Hematopoietic multipotent progenitor cell treated with erythropoietin and hydrocortisone succinate and interleukin-3 and kit ligand, for 6 days (in vitro differentiated cells): Measurements from ENCODE around the gene FASTK.

ENCODE experiments used
- DNase-seq: peaks from one replicate; pipeline ENCODE4 v3.0.0-alpha.2; 2015

The FASTK gene

DNA sequence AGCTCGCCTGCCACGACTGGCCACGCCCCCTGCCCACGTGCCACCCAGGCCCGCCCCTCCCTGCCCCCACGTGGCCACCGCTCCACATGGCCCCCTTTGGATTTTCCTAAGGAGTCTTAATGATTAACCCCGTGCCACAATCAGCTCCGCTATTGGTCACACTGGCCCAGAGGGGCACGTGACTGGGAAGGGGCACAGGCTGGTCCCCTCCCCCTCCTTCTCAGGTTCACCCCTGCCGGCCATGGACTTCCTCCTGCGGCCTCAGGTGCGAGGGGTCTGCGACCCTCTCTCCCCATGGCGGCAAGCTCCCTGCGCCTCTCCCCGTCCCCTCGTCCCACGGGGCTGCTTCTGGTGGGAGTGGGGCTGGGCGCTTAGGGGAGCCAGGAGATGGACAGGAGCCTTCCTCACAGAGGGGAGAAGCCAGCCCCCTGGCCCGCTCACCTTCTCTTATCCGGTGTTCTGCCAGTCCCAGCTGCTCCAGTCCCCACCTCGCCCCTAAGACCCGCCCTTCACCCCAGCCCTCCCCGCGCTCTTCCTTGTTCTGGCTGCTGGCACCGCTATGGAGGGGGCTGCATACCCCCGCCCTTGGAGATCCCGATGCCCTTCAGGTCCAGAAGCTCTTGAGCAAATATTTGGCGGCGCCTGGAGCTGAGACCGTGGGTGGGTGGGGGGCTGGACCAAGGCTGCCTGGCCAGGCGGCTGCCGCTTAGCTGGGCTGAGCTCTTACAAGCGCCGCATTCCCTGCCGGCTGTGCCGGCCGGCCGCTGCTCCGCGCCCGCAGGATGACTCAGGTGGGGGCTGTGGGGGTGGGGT is 18.0 kb downstream of the FASTK start:
- peak; percentile 38 for DNase-seq

DNA sequence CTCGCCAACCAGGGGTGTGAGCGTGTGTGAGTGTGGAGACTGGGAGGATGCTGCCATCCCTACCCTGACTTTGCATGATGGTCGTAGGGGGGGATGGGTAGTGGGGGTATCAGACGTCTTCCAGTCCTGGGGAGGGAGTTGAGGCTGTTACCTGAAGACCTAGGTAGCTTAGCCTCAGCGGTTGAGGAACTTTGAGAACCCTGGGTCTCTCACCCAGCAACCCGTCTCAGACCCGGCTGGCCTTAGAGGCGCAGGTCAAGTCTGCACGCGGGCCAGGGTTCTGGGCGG is 18.6 kb downstream of the FASTK start:
- DNase-seq = no peak

DNA sequence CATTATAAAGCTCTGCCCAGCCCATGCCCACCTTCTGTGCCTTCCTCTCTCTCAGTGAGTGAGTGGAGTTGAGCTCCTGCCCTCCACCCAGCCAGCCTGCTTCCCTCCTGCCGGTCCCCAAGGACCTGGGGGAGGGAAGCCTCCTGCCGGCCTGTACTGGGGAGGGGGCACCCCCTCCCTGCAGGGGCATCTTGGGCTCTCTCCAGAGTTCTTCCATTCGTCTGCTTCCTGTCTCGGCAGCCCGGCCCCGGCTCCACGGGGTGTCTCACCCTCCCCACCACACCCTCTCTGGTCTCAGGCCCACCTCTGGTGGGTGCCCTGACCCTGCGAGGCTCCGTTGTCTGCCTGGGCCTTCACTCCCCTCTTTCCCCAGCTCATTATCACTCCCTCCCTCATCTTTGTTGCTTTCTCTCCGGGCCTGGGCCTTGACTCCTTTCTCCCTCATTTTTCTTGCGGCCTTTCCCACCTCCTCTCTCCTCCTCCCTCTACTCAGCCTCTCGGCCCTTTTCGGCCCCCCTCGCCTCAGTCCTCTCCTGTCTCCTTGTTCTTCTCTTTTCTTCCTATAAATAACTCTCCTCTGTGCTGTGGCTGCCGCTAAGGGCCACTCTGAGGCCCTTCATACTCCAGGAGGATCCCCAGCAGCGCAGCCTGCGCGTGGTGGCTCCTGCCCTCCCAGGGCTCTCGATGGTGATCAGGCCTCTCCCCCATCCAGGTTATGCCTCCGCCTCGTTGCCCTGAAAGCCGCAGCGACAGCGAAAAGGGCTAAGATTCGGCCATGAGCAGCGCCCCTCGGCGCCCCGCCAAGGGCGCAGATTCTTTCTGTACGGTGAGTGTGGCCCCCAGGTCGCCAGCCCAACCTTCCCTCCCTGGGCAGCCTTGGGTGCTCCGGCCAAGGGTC is 19.1 kb downstream of the FASTK start:
- DNase-seq = no peak

DNA sequence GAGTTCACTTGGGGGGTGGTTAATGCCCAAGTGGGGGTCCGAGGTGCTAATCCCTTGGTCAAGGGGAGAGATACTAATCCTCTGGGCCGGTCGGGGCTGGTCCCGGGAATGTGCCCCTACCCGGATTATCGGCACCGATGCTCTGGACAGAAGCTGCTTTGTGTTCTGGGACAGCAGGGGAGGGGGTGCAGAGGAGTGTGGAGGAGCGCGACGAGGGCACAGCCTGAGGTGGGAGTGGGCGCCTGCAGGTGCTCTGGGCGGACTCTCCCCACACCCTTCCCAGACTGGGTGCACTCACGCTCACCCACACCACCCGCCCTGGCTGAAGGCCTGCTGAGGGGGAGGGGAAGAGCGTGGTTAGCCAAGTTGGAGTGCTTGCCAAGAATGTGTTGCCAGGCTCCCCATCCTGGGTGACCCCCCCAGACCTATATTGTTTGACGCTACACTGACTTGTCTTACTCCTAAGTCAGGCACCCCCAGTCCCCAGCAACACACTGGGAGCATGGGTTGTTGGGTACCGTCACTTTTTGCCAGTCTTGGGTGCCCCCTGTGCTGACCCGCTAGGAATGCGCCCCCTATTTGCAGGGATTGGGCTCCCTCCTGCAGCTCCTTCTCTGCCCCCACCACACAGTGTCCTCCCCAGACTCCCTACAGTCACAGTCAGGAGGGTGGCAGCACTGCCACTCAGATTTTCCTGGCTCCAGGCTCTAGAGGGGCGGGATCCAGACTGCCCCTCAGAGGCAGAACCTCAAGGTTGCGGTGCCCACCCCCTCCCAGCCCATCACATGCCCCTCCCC is 20.0 kb downstream of the FASTK start:
- DNase-seq = peak; percentile 78

DNA sequence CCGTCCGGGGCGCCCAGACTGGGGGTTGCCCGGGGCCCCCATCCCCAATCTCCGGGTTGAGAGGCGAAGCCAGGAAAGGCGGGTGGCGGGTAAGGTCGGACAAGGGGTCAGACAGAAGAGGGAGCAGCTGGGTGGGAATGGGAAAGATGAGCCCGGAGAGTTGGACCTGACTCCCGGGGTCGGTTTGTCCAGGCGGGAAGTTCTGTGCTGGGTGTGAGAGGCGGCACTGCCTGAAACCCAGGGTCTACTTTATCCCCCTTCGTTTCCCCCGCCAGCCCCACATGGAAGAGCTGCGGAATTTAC is 20.5 kb downstream of the FASTK start:
- DNase-seq = no peak

DNA sequence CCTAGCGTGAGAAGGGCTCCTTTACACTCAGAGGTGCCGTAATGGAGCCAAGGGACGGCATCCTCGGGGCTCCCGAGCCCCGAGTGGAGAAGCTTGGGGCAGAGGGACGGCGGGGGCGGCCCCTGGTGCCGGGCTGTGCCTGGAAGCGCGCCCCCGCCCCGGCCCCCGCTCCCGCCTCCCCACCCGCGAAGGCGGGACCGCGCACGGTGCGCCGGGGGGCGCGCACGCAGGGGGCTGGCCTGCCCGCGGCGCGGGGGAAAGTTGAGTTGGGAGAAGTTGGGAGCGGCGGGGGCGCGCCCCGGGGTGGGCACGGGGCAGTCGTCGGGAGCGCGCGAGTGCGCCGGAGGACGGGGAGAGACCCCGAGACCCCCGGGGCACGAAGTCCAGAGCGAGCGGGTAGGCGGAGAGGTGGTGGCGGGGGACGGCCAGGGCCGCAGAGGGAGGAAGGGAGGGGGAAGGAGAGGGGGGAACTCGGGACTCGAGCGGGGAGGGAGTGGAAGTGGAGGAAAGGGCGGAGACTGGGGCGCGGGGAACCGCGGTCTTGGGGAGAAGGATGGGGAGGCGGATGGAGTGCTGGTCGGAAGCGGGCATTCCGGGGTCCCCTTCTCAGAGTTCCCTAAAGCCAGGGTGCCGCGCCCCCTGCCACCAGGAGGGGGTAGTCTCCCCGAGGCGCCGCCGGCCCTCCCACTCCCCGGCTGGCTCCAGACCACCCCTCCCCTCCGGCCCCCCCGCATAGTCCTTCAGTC is 21.1 kb downstream of the FASTK start, which contains the start of gene SLC4A2:
SLC4A2 (plus strand) TSS at position 223 of the 746 bp plus-strand sequence. CDS start 2,399 bp downstream, outside the sequence.
- DNase-seq = peak; percentile 81

DNA sequence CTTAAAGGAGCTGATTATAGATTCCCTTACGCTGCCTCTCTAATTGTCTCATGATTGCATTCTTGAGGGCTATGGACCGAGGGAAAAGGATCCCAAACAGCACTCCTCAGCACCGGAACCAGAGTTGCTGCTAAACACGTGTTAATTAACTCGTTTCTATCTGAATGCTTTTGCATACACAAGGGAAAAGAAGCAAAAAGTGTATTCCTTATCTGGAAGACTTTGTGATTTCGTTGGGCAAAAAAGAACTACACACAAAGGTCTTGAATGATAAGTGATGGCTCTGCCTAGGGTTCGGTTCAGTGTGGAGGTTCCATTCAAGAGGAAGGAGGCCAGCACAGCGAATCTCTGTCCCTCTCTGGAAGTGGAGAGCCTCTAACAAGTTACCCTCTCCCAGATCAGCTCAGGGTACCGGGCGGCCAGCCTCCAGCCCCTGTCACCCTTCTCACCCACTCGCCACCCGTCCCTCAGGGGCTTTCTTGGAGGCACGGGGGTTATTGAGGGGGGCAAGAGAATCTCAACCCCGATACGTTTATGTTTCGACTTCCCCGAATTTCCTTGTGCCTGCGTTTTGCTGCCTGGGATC is 21.7 kb downstream of the FASTK start:
- DNase-seq = no peak

DNA sequence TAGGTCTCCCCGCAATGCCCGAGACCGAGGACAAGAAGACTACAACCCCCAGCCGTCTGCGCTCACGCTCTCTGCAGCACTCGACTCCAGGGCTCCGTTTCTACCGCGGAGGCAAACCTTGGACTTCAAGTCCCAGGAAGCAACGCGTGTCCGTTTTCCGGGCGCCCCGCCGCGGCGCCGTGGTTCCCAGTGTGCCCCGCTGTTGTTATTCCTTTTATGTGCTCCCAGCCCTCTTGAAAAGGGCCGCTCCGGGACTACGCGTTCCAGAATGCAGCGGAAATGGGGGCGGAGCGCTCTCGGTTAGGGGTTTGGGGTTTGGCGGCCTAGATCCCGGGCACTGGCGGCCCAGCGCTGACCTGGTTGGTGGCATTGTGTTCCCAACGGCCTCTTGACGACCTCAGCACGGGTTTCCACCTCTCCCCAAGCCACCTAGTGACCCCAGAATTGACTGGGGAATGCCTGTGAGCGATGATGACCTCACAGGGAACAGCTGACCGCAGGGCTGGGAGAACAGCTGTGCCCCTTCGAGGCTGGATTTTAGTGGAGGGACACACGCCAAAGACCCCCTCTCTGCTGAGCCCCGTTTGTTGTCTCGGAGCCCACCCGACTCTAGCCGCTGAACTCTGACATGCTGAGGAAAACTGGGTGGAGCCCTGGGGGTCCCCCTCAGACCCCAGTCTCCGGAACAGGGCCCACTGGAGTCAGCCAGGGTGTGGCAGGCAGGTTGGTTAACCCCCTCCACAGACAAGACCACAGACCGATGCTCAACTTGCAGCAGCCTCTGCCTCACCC is 22.4 kb downstream of the FASTK start:
- peak; percentile 99 for DNase-seq

DNA sequence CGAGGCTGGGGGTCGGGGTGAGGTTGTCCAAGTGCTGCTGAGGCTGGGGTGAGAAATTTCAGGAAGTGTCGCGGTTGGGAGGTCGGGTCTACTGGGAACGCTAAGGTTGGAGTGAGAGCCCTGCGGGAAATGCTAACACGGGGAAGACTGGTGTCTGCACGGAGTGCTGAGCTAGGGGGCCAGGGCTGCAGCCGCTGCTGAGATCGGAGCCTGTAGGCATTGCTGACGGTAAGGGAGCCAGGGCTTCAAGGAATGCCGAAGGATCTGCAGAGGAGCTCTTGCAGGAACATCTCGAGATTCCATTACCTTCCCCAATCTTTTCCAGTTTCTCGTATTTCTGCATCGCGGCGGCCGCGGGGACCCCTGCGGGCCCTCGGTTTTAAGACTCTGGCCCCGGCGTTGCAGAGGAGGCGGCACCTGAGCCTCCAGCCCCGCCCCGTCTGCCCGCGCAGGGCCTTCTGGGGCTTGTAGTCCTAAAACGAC is 23.1 kb downstream of the FASTK start, which contains the start of gene CDK5:
CDK5 (minus strand) TSS at position 392 of the 483 bp plus-strand sequence; CDS start at position 343, 49 bp downstream.
- no peak for DNase-seq

DNA sequence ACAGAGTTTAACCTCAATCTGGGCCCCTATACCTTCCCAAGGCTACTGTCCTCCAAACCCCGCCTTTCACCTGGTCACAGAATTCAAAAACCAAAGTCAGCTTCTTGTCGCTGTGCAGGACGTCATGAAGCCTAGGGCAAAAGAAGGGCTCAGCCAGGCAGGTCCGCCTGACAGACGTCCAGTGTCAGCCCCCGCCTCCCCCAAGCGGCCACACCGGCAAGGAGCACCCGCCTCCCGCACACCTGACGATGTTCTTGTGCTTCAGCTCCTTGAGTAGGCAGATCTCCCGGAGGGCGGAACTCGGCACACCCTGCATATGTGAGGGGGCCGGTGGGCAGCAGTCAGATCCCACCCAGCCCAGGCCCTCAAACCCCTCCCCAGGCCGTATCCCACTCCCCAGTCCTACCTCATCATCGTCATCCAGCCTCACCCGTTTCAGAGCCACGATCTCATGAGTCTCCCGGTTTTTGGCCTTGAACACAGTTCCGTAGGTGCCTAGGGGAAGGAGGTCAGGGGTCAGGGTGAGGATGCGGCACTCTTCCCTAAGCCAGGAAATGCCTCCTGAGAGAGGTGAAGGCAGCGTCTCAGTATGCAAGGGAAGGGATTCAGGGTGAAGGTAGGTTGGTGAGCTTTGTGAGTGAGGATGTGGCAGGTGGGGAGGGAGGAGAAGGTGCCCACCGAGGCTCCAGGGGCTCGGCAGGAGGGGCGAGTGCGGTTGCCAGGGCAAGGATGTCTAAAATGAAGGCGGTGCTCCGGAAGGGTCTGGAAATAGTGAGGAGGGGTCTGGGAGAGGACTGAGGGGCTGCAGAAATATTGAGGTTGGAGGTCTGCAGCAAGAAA is 23.7 kb downstream of the FASTK start:
- no peak for DNase-seq

DNA sequence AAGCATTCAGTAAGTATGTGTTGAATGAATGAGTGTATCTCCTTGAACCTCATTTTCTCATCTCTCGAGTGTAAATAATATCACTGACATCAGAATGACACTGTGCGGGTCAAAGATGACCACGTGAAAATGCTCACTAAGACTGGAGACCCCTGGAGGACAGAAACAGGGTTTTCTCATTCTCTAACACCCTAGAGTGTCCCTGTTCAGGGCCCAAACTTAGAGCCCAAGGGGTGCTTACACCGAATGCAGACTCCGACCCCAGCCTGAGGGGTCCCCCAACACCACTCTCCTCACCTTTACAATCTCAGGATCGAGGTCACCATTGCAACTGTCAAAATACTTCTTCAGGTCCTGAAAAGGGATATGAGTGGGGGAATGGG is 24.3 kb downstream of the FASTK start:
- DNase-seq = no peak

DNA sequence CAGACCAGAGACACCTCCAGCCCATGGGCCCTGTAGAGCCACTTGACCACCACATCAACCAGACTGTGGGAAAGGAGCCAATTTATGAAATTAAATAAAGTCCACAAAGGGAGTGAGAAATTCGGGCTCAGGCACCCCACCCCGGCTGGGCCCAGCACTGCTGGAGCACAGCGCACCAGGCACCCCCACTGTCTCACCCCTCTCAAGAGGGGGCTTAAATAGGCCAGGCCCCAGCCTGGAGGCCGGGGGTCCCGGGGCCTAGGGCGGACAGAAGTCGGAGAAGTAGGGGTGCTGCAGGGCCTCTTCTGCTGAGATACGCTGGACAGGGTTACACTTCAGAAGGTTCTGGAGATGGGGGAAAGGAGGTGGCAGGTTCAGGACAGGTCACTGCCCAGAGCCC is 26.9 kb downstream of the FASTK start:
- DNase-seq = no peak

DNA sequence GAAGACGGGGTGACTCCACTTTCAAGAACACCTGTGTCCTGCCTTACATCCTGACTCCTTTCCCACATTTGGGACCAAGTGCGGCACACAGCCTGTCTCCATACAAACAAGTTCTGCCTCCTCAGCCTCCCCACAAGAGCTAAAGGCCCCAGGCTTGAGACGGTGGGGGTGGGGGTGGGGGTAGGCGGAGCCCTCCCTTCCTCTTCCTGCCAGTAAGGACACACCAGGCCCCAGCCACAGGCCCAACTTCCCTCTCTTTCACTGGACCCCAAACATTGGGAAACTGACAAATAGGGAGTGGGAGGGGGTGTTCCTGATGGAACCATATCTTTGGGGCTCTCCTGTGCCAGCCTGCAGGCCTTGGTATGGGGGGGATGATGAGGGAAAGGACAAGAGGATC is 27.5 kb downstream of the FASTK start:
- DNase-seq = no peak

DNA sequence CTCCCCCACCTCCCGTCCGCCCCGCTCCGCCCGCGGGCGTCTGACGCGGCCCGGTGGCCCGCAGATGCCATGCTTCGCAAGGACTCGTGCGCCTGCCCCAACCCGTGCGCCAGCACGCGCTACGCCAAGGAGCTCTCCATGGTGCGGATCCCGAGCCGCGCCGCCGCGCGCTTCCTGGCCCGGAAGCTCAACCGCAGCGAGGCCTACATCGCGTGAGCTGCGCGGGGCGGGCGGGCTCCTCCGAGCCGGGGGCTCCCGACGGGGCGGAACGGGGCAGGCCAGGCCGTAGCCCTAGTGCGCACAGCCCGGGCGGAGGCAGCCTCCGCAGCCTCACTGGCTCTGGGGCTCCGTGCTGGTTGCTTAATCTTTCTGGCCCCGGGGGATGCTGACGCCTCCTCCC is 29.5 kb downstream of the FASTK start:
- DNase-seq = peak; percentile 78

DNA sequence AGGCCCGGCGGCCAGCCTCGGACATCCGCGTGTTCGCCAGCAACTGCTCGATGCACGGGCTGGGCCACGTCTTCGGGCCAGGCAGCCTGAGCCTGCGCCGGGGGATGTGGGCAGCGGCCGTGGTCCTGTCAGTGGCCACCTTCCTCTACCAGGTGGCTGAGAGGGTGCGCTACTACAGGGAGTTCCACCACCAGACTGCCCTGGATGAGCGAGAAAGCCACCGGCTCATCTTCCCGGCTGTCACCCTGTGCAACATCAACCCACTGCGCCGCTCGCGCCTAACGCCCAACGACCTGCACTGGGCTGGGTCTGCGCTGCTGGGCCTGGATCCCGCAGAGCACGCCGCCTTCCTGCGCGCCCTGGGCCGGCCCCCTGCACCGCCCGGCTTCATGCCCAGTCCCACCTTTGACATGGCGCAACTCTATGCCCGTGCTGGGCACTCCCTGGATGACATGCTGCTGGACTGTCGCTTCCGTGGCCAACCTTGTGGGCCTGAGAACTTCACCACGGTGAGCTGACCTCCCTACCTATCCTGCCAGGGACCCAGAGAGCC is 31.6 kb downstream of the FASTK start:
- no peak for DNase-seq

DNA sequence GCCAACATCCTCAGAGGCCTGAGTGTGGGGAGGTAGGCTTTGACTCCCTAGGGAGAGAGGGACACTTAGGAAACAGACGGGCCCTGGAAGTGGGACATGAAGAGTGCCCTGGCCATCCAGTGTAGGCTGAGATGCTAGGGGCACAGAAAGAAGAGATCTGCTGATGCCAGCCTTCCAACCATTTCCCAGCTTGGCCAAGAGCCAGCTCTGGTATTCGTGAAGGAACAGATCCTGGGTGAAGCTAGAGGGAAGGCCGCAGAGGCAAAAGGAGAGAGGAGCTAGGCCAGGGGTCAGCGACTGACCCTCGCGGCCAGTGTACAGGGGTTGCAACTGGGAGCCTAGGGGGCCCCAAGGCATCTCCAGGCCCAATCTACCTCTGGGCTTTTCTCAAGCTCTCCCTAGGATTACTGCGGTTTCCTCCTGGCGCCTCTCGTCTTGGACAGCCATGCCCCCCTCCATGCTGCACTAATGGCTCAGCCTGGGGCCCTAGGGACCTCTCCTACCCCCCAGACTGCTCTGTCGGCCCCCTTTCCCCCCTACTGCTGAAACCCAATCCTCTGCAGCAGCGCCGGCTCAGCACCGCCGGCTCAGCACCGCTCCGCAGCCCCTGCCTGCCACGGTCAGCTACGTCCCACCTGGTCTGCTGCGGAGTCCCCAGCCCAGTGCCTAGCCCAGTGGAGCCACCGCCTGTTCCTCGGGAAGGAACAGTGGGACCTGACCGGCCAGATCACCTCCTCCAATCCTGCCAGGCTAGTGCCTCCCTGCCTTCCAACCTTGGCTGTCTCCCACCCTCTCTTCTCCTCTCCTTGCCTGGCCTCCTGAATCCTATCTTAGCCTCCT is 32.4 kb downstream of the FASTK start, which contains the start of gene ASIC3:
ASIC3 (plus strand) TSS at position 556 of the 840 bp plus-strand sequence. CDS start 355 bp downstream, outside the sequence.
- DNase-seq = no peak

DNA sequence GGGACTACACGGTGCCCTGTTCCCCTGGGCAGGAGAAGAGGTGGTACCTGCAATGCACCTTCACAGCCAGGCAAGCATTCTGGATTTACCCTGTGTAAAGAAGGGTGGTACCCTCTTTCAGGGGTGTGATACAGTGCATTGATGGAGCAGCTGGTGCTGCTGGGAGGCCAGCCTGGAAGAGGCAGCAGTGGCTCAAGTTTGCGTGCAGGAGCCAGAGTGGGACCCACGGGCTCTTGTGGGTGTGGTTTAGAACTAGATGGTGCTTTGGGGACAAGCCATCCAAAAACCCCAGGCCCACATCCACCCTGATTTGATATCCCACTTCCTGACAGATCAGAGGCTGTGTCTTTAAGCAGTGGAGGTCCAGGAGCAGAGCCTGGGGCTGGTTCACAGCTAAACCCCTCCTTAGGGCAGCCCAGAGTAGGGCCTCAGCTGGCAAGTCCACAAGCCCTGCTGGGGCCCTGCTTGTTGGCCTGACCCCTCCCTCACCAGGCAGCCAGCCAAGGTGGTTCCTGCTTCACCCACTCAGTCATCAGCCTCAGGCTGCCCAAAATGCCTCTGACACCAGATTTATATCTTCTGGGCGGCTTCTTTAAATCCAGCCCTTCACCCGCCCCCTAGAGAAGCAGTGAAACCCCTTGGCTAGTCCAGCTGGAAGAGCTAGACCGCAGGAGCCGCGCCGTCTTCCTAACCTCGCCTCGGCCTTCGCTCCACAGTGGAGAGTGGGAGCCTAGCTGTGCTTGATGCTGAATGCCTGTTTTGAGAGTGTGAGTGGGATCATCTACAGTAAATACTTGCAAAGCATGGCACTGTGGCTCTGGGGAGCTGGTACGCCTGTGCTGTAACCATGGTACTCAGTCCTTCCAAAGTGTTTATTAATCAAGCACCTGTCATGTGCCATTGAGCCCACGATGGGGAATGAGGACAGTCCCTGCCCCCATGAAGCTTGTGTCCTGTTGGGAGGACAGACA is 33.7 kb downstream of the FASTK start:
- peak; percentile 75 for DNase-seq

DNA sequence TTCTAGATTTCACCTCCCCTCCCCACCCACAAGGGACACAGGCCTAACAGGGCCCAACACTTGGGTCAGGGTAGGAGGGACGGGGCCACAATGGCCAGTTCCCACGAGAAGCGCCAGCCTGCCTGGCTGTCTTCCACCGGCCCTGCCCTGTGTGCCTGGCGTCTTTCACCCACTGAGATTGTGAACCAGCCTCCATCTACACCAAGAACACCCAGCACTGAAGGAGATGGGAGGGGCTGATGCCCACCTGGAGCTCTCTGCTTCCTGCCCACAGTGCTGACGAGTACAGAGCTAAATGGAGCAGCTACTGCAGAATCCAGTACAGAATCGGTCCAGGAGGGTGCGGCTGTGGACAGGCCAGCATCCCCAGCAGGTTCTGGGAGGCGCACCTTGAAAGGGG is 34.6 kb downstream of the FASTK start:
- DNase-seq = no peak
